HG03159 (cell line): Measurements from ENCODE around the gene TNFRSF11A.

ENCODE experiments used
- ATAC-seq: cut with Tn5 transposase; IDR thresholded peaks from one replicate; pipeline ENCODE4 v1.9.1; 2021; ENCODE audit warnings: mild to moderate bottlenecking, moderate library complexity; ENCODE audit not compliant: unreplicated experiment

The TNFRSF11A gene

GRCh38 chr18:62377131-62377807, 52.2 kb downstream of the TNFRSF11A start:
- ATAC-seq: no peak

GRCh38 chr18:62379051-62379450, 53.9 kb downstream of the TNFRSF11A start:
- no peak for ATAC-seq

DNA sequence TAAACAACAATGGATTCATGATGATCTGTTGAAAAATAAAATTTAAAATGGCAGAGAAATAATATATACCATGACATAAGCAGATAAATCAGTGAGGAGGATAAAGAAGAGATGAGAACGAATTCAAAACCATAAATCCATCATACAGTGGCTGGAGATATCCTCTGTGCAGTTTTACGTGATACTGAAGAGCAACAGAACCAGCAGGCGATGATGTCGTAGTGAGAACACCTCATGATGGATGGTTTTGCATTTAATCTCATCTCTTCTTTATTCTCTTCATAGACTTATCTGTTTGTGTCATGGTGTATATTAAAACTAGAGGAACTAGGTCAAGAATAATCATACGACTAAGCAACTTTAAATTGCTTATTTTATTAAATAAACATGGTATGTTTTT, 56.3 kb downstream of the TNFRSF11A start:
- ATAC-seq: no peak

DNA sequence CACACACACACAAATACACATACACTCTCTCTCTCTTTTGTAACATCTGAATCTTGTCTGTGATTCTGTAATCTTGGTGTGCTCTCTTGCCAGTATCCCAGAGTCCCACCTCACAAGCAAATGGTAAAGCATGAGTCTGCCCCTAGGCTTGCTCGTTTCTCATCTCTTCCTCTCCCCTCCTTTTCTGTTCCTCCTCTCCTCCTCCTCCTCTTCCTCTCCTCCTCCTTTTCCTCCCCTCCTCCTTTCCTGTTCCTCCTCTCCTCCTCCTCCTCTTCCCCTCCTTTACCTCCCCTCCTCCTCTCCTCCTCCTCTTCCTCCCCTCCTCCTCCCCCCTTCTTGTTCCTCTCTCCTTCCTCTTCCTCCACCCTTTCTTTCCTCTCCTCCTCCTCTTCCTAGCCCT, 59.0 kb downstream of the TNFRSF11A start:
- no peak for ATAC-seq

DNA sequence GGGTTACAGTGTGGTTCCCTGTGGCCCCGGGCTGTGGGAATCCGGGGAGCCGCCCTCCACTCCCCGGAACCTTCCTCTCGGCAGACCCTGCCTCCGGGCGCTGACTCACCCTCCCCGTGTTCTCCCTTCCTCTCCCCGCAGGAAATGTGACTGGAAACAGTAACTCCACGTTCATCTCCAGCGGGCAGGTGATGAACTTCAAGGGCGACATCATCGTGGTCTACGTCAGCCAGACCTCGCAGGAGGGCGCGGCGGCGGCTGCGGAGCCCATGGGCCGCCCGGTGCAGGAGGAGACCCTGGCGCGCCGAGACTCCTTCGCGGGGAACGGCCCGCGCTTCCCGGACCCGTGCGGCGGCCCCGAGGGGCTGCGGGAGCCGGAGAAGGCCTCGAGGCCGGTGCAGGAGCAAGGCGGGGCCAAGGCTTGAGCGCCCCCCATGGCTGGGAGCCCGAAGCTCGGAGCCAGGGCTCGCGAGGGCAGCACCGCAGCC, 59.5 kb downstream of the TNFRSF11A start:
- no peak for ATAC-seq

DNA sequence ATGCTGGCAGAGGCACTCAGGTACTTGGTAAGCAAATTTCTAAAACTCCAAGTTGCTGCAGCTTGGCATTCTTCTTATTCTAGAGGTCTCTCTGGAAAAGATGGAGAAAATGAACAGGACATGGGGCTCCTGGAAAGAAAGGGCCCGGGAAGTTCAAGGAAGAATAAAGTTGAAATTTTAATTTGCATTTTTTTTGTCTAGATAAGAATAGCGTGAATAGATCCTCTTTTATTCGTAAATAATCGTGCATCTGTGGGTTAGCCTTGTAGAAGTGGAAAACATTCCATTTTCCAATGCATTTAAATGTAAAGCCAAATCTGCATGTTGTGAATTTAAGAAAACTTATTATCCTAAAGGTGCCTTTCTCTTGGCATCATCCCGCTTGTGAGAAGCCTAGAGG, 61.0 kb downstream of the TNFRSF11A start:
- no peak for ATAC-seq

DNA sequence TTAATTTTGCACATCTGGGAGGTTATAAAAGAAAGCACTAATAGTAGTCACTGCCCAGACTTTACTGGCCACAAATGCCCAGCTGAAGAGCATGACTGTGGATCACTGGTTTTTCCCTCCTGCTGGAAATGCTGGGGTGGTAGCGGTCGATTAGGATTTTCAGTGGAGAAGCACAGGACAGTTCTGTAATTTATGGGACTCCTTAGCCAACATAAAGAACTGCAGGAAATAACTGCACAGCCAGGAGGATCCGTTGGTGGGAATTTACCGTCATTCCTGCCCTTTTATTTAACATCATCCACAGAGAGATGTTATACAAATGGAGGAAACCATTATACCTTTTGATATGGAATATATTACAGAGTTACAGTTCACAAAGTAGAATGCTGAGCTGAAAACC, 61.5 kb downstream of the TNFRSF11A start:
- ATAC-seq: no peak

DNA sequence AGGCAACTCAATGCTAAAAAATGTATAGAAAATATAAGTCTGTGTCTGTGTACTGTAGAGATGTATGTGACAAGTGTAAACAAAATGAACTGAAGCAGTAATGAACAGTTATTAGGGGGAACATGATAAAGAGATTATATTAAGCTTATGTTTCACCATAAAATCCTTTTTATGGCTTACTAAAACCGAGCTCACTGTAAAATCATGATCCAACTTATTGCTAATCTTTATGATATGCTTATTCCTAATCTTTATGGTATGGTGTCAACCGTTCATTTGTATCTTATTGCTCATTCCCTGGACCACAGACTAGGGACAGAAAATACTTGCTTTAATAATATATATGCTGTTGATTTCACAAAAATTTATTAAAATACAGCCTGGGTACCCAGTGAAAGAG, 62.1 kb downstream of the TNFRSF11A start:
- no peak for ATAC-seq

DNA sequence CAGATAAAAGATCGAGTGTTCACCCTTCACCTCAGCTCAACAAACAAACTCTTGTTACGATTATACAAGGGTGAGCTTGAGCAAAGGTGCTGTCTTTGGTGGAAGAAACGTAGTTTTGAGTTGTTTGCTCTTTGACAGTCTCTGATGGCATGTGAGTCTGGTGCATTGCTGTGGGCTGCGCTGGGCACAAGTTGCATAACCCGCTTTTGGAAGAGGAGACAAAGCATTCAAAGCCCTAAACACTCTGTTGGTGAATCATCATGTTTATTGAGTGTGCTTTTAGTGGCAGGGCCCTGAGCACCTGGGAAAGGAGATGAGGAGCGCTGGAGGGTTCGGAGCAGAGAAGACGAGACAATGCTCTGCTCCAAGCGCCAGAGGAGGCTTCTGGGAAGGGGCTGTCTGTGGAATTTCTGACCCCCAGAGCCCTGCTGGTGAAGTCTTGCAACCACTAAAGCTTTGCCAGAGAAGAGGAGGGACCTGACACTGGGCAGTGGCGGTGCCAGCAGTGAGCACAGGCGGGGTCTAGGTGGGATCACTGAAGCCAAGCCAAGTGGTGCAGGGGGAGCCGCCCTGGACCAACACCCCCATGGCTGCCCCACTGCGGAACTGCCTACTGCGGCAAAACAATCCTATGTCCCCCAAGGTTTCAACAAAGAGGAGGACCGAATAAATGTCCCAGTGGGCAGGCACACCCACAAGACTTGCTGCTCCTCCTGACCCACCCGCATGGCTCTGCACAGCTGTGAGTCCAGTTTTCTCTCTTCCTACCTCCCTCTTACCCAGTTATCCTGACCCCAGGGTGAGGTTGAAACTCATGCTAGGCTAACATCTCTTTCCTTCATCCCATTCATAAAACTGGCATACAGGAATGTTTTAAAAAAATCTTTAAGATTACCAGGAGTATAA, 64.0 kb downstream of the TNFRSF11A start:
- no peak for ATAC-seq

DNA sequence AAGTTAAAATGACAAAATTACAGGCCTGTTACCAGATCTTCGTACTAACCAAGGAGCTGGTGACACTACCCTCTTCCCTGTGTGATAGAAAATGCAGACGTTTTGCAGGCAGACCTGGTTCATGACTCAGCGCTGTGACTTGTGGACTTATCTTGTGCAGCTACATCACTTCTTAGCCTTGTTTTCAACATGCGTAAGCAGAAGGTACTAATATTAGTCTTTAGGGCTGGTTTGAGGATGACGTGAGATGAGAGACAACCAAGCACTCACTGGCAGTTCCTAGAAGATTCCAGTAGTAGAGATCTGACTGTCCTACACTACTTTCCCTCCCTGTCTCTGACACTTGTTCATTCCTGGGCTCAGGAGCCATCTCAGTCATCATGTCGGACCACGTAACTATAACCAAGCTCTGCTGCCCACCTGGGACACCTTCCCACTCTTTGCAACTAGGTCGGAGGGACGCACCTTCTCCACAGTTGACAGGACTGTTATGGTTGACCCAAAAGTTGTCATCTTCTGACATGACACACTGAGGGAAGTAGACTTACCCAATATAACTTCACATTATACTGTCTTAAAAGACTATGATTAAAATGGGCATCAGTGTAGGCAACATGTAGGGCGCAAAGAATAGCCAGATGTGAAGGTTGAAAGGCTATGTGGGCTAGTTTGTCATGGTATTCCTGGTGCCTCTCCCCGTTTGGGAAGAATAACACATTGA, 64.8 kb downstream of the TNFRSF11A start:
- no peak for ATAC-seq

DNA sequence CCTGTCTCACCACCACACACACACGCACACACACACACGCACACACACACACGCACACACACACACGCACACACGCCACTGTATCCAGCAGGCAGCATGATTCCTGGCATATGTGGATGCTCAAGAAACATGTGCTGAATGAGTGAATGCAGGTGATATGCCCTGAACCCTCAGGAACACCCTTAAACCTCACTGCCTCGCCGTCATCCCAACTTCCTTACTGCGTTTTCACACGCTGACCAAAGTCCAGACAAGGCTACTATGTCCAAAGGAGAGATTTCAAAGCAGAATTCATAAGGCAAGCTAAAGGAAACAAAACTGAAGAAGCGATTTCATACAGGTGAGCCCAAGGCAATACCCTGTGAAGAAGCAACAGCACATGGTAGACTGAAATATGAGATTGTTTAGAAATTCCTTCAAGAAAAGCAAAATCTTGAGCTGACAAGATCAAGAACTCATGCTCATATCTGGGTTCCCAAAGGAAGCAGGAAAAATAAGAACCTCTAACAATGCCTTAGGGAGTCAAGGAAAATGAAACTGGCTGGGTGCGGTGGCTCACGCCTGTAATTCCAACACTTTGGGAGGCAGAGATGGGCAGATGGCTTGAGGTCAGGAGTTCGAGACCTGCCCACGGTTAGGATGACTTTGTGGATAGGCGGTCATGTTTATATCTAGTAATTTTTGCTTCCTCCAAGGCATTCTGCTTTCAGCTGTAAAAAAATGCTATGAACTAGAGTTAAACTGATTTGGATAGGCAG, 69.1 kb downstream of the TNFRSF11A start:
- ATAC-seq: no peak

GRCh38 chr18:62396381-62396780, 71.3 kb downstream of the TNFRSF11A start:
- ATAC-seq: no peak

DNA sequence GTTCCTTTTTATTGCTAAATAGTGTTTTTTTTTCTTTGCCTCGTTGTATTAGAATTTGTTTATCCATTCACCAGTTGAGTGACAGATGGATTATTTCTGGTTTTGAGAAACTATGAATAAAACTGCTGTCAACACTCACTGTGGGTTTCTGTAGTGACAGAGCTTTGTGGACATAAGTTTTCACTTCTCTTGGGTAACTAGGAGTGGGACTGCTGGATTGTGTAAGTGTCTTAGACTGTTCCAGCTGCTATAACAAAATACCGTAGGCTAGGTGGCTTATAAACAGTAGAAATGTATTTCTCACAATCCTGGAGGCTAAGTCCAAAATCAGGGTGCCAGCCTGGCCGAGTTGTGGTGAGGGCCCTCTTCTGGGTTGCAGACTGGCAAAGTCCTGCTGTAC, 71.9 kb downstream of the TNFRSF11A start:
- no peak for ATAC-seq

DNA sequence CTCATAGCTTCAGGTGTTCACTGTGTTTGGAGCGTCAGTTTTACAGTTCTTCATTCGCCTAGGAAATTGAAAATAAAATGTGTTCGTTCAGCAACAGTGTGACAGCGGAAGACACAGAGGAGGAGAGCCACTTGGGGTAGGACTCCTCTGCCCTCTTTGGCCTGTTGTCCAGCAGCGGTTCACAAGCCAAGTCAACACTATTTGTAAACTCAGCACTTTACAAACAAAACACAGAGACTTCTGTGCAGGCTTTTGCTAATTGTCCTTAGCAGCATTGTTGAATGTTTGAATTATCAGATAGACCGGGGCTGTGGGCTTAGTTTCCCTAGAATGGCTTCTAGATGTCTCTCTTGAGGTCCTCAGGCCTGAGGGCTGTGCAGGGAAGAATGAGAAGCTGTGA, 73.2 kb downstream of the TNFRSF11A start:
- ATAC-seq: no peak

DNA sequence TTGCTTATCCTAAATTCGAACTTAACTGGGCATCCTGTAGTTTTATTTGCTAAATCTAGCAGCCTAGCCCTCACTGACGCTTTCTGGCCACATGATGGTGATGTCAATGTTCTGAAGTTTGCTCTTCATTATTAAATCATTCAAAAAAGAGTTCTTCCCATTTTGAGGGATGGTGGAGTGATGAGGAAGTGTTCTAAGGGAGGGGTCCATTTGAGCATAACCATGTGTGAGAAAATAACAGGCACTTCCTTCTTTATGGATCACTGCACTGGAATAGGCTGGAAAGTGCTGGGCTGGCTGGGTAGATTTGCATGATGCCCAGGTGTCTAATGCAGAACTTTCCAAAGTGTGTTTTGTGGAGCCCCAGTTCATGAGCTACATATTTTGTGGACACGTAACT, 74.2 kb downstream of the TNFRSF11A start:
- ATAC-seq: no peak

DNA sequence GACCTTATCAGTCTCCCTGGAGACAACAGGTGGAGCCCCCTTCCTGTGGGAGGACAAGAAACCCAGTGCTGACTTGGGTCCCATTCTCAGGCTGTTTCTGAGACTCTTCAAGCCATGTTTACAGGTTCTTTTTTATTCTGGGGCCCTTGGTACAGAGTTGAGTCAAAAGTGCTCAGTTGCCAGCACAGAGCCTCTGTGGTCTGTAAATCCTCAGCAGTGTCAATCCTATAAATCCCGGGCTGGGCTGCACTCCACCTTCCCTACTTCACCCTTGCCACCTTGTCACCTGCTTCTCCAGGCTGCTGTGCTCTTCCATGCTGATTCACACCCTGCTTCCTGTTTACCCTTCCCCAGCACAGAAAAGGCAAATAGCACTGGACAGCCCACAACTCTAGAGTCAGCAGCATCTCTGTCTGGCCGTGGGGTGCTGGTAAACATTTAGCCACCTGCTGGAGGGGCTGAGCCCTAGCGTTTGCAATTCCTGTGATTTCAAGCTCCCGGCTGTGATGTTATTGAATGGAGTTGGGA, 74.7 kb downstream of the TNFRSF11A start:
- no peak for ATAC-seq

- ATAC-seq: no peak
Observed at GRCh38 chr18:62400916-62401315, 75.8 kb downstream of the TNFRSF11A start.

GRCh38 chr18:62402342-62402948, 77.3 kb downstream of the TNFRSF11A start:
- ATAC-seq: no peak

- no peak for ATAC-seq
Observed at GRCh38 chr18:62403120-62403519, 78.0 kb downstream of the TNFRSF11A start.

DNA sequence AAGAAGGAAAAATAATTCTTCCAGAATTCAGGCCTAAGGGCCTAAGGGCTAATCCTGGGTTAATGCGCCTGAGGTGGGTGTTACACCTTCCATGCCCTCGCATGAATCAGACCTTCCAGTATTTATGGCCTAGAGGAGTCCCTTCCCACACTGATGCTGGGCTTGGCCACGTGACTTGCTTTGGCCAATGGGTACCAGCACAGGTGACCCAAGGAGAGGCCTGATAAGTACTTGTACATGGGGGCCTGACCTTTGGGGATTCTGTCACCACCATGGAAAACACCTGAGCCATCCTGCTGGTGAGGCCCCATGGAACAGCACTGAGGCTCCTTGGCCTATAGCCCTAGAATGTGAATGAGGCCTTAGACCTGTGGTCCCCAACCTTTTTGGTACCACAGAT, 79.8 kb downstream of the TNFRSF11A start:
- no peak for ATAC-seq
